ENCODE results near the gene ADGRG6.

GRCh38 chr6:142271476-142271875 lies 30.3 kb upstream of the ADGRG6 start:
- no peak for TF ChIP-seq GRHL2 (CRISPR knock-in tag; IDR thresholded peaks at IDR 0.05; ENCODE audit: insufficient replicate concordance, severe bottlenecking)
- TF ChIP-seq SMAD3 (CRISPR knock-in tag; IDR thresholded peaks at IDR 0.05; ENCODE audit: borderline replicate concordance) = no peak
